ENCODE measurements around the gene VAMP8.
A peak's percentile ranks its signal among the peaks of the same experiment; 100 is the strongest.
"Not testable (repeated sequence)": the region's sequence is repeated elsewhere in the genome, so short reads cannot be mapped to it uniquely, and the experiment has no call there.

The VAMP8 gene

DNA sequence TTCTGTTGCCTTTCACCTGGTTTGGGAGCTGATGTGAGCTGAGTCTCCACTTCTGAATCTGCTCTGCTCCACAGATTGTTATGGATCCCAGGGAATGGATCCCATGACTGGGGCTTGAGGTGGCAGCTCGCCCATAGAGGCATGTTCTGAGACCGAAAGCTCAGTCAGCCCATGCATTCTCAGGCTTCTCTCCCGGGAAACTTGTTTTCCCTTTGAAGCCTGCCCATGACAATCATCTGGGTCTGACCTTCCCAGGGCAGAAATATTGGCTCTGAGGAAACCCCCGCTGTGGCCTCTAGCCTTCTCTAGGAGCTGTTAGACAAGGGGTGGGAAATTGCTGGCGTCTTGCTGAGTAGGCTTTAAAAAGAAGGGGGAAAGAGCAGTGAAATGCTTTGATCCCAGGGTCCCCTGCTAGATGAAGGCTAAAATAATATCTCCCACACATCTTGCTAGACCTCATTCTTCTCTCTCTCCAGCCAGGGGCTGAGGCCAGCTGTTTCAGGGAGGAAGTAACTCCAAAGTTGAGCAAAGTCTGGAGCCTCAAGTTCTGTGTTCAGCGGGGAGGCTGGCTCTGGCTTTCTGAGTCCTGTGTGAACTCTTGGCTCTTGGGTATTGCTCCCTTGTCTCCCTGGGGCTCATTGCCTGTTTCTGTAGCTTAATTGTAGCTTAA, 2.0 kb downstream of the VAMP8 start:
- DNase-seq: peak in 1 of 56 donors; percentile 16

DNA sequence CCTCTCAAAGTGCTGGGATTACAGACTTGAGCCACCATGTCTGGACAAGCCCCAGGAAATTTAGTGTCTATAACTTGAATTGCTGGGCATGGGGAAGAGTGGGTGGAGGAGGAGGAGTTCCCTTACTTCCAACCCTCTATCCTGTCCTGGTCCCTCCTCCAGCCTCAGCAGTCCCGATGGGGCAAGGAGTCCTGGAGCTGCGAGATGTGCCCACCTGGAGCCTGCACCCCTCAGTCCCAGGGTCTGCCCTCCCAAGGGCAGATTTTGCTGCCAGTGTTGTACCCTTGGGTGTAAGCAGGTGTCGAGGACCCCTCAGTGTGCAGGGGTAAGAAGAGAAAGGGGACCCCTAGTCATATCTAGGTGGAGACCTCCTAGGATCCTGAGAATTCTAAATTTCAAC, 2.8 kb downstream of the VAMP8 start:
- no peak for DNase-seq

DNA sequence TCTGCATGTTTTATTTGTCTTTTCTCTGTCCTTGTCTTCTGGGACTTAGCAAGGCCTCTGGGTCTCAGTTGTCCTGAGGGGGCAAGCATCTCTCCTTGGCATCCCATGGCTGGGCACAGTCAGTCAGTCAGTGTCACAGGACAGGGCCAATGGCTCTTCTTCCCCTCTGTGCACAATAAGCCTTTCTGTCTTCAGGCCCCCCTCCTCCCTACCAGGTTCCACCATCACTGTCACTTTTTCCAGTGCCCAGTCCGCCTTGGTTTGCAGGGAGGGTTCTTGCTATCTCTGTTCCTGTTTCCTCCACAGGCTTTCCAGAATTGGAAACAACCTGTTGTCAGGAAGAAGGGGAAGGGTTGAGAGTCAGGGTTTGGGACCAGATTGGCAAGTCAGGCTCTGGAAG, 5.1 kb downstream of the VAMP8 start:
- peak in 6 of 56 donors; percentile 18 to 52 (median 30) for DNase-seq

DNA sequence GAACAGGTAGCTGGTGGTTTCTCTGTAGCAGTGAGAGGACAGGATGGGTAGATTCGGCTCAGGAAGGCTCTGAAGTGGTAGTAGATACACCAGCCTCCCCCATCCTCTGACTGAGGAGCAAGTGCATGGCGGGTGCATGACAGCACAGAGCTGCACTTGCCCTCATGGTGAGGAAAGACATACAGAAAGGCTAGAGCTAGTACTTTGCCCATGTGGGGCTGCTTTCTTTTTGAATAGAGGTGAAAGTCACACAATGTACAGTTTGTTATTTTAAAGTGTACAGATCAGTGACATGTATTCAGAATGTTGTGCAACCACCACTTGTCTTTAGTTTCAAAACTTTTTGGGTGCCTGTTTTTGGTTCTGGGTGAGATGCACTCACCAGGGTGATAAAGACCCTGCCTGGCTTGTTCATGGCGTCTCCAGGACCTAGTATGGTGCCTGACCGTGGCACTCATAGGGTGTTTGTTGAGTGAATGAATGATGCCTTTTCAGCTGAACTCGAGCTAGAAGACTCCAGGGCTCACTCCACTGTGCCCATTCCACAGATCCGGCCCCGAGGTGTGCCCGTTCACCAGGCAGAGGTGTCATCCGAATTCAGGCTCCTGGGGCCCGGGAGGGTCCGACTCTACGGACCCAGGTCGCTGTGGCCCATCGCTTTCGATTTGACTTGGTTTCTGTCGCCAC, 6.4 kb downstream of the VAMP8 start:
- no peak for DNase-seq

DNA sequence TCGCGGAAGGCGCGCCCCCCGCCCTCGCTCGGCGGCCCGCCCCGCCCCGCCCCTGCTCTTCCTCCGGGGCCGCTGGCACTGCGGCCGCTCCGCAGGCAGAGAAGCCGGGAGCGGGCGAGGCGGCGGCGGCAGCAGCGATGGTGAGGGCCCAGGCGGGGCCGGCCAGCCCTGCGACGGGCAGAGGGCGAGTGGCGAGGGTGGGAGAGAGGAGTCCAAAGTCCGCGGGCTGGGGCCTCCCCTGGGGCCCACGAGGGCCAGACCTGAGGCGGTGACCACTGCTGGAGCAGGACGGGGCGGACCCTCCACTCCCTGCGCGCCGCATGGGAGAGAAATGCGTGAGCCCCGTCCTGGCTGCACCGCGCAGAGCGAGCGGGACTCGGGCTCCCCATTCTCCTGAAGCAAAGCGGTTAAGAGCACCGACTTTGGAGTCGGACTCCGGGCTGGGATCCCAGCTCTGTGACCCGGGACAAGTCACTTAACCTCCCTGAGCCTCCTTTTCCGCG, 7.0 kb downstream of the VAMP8 start, which contains the start of gene VAMP5:
Gene VAMP5 (plus strand): TSS at position 78 of the 503 bp plus-strand sequence. CDS start 60 bp downstream, at position 138.
- DNase-seq: peak in 2 of 56 donors; percentile 18 to 60

DNA sequence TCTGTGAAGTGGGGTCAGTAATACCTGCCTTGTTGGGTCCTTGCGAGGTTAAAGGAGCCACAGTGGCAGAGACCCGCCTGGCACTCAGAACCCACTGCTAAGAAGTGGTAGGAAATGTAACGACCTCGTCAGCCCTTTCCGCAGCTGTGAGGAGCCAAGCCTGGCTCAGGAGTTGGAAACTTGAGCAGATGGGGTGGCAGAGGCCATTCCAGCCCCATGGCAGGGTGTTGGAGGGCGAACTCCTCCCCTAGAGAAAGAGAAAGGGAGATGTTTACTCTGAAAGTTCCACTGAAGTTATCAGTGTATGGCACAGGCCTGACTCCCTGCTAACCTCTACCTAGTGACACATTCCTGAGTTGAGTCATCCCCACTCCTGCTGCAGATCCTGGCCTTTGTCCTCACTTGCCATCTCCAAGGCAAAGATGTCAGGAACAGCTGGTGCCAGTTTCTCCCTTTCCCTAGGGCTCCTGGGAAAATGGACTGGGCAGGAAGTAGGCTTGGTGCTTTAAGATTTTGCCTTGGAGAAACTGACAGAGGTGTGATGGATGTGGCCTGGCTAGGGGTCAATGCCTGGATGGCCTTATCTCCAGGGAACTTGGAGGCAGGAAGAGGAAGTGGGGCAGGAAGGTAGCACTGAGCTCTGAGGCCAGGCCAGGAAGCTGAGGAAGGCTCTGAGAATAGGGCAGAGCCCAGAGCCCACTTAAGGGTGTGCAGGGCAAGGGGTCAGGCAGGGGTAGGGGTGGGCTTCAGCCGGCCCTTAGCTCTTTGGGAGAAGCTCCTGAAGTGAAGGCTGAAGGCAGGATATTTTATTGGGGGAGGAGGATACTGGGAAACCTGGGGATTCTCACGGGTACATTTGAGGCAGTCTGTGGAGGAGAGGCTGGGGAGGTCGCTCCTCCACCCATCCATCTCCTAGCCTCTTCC, 7.7 kb downstream of the VAMP8 start:
- DNase-seq: no peak

DNA sequence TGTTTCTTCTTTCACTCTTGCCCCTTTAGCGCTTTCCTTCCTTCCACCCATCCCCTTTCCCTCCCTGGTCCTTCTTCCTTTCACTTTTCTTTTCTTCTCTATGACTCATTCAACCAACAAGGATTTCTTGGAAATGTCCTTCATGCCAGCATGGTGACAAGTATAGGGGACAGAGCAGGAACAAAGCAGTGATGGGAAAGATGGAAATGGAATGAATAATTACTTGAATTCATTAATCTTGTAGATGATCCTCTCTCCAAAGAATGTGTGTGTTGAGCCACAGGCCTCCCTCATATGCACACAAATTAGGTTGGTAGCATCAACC, 8.4 kb downstream of the VAMP8 start:
- DNase-seq: no peak

DNA sequence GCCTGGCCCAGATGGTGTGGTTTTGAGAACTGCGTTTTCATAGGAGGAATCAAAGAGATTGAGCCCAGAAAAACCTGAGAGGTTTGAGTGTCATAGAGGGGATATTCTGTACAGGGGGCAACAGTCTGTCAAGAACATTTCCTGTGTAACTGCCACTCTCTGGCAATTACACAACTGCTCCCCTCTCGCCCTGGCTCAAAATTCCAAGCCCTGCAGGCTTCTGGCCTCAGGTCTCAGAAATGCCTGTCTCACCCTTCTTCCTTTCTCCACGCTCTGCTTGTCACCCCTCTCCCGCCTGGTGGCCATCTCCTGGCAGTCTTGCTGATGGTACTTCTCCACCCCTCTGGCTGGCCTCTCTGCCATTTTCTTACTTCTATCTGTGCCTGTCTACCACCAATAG, 10.8 kb downstream of the VAMP8 start:
- no peak for DNase-seq

DNA sequence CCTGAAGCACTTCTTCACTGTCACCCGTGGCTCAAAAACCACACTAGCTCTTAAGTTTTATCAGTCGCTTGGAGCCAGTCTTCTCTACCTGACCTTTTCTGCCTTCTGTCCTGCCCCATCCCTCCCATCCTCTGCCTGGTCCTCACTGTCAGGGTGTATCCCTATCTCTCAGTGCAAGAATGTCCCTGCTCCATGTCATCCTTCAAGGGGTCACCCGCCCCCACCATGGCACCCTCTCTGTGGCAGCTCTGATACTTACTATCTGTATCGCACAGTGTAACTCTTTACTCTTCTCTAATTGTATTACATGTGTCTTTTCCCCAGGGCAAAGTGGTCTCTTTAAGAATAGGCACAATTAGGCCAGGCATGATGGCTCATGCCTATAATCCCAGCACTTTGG, 11.3 kb downstream of the VAMP8 start:
- no peak for DNase-seq

DNA sequence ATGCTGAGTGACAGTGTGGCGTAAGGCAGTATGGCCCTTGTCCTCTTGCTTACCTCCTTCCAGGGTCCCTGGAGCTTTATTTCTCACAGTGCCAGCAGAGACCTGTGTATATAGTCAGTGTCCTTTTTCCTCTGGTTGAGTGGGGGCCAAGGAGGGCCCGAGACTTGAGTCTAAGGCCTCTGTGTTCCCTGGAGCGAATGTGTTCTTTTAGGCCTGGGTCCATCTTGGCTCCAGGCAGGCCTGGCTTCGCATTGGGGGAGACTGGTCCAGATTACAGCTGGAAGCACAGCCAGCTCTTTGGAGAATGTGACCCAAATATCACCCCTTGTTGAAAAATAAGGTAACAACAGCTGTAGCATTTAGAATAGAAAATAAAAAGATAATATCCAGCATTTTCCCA, 11.8 kb downstream of the VAMP8 start:
- DNase-seq: peak in 9 of 56 donors; percentile 6 to 54 (median 24)

DNA sequence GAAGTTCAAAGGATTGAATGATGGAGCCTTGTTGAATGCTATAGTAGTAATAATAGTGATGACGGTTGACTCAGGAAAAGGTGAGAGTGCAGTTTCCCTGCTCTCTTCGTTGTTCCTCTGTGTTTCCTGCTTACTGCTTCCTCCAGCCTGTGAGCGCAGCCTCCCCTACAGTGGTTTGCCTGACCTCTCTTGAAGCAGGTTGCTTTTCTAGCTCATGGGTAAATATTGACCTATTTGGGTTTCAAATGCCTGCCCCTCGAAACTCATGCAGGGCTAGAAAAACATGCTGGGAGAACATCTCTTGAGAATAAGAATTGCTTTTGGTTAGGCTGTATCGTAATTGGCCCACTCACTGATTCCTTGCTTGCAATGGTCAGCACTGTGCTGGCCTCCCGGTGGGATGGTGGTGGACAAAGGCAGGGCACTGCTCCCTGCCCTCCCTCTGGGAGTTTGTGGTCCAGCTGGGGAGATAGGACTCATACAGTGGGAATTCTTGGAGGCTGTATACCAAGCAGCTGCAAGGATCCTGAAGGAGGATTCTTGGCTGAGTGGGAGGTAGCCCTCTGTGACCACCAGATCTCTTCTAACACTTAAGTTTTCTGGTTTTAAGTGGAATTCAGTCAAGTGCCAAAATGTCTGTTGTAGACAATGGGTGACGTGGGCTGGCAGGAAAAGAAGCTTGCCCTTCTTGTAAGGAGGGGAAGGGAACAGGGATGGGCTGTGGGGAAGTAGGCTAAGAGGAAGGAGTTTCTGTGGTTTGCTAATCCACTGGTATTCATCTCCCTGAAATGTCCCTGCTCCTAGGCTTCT, 12.8 kb downstream of the VAMP8 start:
- DNase-seq: peak in 6 of 56 donors; percentile 27 to 47 (median 29)

DNA sequence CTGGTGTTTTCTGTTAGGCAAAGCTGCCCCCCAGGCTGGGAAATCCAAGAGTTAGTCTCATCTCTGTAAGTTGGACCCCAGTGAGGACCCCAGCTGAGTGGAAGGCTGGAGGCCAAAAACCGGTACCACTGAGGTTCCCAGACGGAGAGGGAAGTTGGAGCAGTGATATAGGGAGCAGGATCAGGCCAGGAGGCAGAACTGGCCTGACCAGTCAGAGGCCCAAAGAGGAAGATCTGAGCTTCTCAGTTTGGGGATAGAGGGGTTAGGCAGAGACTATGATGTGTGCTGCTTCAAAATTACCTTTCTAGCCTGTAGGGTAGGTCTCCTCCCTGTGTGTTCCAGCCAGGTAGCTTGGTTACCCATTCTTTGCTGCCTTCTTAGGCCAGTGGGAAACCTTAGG, 13.6 kb downstream of the VAMP8 start:
- no peak for DNase-seq

DNA sequence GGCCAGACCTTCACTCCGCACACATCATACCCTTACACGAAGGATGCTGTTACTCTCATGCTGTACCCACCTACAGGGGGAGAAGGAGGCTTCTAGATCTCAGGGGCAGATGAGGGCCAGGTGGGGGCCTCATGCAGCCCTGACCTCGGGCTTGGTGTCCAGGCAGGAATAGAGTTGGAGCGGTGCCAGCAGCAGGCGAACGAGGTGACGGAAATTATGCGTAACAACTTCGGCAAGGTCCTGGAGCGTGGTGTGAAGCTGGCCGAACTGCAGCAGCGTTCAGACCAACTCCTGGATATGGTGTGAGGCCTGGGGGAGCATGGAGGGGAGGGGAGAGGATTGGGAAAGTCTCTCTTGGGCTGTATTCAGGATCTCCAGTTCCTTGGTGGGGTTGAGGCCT, 14.2 kb downstream of the VAMP8 start:
- DNase-seq: no peak

DNA sequence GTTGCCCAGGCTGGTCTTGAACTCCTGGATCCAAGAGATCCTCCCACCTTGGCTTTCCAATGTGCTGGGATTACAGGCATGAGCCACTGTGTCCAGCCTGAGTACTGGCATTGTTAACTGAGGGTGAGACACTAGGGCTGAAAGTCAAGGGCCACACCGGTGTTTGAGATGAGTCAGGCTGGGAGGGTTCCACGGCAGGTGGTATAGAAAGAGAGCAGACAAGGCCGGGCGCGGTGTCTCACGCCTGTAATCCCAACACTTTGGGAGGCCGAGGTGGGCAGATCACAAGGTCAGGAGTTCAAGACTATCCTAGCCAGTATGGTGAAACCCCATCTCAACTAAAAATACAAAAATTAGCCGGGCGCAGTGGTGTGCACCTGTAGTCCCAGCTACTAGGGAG, 14.9 kb downstream of the VAMP8 start:
- not testable (repeated sequence) for DNase-seq

DNA sequence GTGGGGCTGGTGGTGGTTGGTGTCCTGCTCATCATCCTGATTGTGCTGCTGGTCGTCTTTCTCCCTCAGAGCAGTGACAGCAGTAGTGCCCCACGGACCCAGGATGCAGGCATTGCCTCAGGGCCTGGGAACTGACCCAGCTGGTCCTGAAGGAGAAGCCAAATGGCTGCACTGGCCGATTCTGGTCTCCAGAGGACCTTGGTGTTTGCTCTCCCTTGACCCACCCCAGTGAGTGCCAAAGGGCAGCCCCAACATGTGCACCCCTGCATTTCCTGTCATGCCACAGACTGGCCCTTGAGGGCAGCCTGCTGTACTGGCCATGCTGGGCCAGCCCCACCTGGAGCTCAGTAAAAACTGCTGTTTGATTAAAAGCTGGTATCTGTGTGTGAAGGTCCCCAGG, 15.6 kb downstream of the VAMP8 start:
- no peak for DNase-seq

DNA sequence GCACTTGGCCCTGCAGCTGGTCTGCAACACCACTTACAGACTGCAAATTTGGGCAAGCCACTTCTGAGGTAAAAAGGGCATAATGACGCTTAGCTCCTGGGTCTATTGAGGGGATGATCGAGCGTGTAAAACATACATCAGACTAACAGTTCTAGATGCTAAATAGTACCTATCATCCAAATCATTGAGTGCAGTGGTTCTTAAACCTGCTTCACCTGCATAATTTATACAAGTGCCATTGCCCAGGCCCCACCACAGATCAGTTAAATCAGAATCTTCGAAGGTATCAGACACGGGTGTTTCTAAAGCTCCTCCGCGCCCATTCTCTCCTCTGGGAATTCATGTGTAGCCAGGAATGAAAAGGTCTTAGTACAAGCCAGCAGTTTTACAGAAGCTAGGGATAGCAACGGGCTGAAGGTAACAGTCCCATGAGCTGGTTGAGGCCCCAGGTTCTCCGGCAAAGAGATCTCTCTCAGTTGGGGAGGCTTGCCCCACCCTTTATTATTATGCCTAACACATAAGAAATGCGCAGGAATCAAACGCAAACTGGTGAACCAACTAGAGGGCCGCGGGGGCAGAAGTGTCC, 17.4 kb downstream of the VAMP8 start:
- DNase-seq: no peak

DNA sequence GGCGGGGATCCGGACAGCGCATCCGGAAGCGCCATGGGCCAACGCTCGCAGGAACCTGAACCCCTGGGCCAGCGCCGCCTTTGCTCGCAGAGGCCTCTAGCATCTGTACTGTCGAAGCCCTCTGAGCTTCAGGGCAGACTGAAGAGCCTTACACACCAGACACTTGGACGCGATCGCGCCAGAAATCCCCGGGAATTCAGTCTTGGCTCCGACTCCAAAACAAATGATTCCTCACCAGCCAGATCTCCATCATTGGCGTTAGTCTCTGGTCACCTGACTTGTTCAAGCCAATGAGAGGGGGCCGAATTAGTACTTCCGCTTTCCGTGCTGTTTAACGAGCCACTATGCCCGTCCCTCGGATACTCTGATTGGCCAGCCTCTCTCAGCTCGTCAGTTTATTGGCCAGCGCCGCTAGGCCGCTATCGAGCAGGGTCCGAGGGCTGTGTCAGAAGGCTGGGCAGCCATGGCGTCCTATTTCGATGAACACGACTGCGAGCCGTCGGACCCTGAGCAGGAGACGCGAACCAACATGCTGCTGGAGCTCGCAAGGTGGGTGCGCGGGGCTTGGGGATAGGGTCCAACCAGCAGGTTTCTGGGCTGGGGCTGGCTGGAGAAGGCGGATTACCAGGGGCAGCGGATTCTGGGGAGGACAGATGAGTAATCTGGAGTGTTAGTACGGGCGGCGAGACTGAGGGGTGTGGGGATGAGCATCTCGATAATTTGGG, 18.1 kb downstream of the VAMP8 start, which contains the start of gene RNF181:
Gene RNF181 (plus strand): TSS at position 445 of the 725 bp plus-strand sequence. CDS start 19 bp downstream, at position 464.
- peak; percentile 73 to 99 (median 97) for DNase-seq

DNA sequence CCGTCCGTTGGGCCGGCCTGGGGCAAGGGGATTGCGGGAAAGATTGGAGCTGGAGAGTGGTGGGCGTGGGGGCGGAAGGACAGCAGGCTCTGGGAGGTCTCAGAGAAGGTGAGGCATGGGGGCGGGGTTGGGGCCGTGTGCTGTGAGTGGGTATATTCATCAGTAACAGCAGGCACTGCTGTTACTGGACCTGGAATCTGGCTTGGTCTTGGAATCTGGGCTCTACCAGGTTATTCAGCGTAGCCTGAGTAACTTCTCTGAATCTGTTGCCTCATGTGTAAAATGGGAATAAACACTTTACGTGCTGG, 18.6 kb downstream of the VAMP8 start:
- no peak for DNase-seq

DNA sequence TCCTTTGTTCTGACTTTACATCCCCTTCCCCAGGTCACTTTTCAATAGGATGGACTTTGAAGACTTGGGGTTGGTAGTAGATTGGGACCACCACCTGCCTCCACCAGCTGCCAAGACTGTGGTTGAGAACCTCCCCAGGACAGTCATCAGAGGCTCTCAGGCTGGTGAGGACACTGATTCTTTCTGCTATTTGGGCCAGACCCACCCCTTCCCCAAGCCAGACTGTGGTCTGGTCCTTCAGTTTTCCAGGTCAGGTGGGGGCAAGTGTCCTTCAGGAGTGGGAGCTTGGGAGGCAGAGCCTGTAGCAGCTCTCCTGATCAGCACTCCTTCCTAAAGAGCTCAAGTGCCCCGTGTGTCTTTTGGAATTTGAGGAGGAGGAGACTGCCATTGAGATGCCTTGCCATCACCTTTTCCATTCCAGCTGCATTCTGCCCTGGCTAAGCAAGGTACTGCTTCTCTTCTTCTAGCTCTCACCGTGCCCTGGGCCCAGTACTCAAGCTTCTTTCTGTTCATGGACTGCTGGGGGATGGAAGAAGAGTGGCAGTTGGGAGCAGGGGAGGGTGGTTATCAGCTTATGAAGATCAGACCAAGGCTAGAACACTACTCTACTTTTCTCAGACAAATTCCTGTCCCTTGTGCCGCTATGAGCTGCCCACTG, 19.2 kb downstream of the VAMP8 start:
- DNase-seq: no peak

Data from nucleus accumbens (tissue), 56 donors.